Suprapubic skin (tissue), 4 donors: ENCODE measurements around the gene ITPRIP. TPM values are rescaled to one million over a fixed set of nuclear protein-coding genes. Genes with fewer than 3 reads are reported as not detected.

ENCODE experiments used
- DNase-seq, 2 donors: peaks; one replicate each; pipeline ENCODE4 v3.0.0-alpha.2; 2019; ENCODE audit warnings: low spot score in 2 of 2
- H3K27ac ChIP-seq: fragments of 200-600 bp; sonication (generic); one replicate; pipeline ENCODE4 v1.5.1; 2019
- H3K27me3 ChIP-seq: fragments of 200-600 bp; sonication (generic); one replicate; pipeline ENCODE4 v1.5.1; 2019
- H3K36me3 ChIP-seq: fragments of 200-600 bp; sonication (generic); one replicate; pipeline ENCODE4 v1.5.1; 2019
- H3K4me1 ChIP-seq: fragments of 200-600 bp; sonication (generic); one replicate; pipeline ENCODE4 v1.5.1; 2019
- H3K4me3 ChIP-seq: fragments of 200-600 bp; sonication (generic); one replicate; pipeline ENCODE4 v1.5.1; 2019; ENCODE audit warnings: mild to moderate bottlenecking
- H3K9me3 ChIP-seq: fragments of 200-600 bp; sonication (generic); one replicate; pipeline ENCODE4 v1.5.1; 2019
- EP300 ChIP-seq: sonication (generic); formaldehyde crosslinking; IDR thresholded peaks from one replicate; pipeline ENCODE4 v1.6.1; 2017; ENCODE audit warnings: antibody characterized with exemption
- POLR2A ChIP-seq, 2 donors: fragments of 450-650 bp; IDR thresholded peaks; one replicate each; pipeline ENCODE4 v1.6.1; 2017; ENCODE audit warnings: antibody characterized with exemption in 2 of 2, mild to moderate bottlenecking in 2 of 2, moderate library complexity in 2 of 2
- POLR2AphosphoS5 ChIP-seq, 3 donors: sonication (generic); formaldehyde crosslinking; IDR thresholded peaks; one replicate each; pipeline ENCODE4 v1.6.1; 2017; ENCODE audit warnings: antibody characterized with exemption in 3 of 3
- WGBS: methylation state at CpG from one replicate; pipeline ENCODE4 v1.1.5; 2018; 5-methylcytosine and 5-hydroxymethylcytosine counted together
- total RNA-seq, 4 donors: library from RNA; depleted of rRNA; stranded (reverse); fragments of >200 nt; gene quantifications; one replicate each; pipeline ENCODE4 v1.1.0, GENCODE V29; 2016
- TF ChIP-seq, protein P1 (sequence below), 2 donors: fragments of 200-600 bp in 1 of 2; fragments of 450-650 bp in 1 of 2; sonication (generic) in 1 of 2; IDR thresholded peaks; one replicate each; pipeline ENCODE4 v1.5.1; 2016 to 2019; ENCODE audit warnings: antibody characterized with exemption in 2 of 2, mild to moderate bottlenecking in 1 of 2, moderate library complexity in 1 of 2

ITPRIP gene
- total RNA-seq, 4 donors from 2014 or later, result 98.5 to 217 (median 191) TPM

DNA sequence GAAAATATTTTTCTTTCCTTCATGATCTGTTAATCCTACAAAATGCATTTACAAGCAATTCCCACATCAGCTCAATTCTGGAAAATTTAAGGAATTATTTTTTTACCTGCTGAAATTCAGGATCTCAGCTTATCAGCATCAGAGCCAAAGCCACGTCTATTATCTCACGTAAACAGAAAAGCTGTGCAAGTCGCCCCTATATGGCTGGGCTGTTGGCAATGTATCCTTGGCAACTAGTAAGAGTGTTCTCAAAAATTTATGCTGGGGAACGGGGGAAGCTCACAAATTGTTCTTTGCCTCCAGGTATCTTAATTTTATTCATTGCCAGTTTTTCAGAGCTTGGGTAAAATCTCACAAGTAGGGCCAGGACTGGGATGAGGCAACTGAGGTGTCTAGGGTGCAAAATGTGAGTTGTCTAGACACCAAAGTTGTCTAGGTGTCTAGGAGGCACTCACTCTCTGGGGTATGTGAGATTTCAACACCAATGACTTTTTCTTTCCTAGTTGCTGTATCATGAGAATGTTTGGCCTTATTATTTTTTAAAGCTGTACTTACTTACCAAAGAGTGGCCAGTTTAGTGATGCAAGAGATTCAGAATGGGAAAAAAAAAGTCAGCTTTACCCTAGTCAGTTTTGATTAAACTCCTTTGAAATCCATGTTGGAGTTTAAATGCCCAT is 64.2 kb downstream of the ITPRIP start:
- 74% methylated on average over 4 of the region's 4 CpGs for WGBS
- Histone ChIP-seq H3K27me3 (peaks cover 6% of the 10 kb centered on the region), H3K4me1 (peaks cover 18% of the 10 kb centered on the region), H3K9me3 (no peaks in the 10 kb centered on the region), H3K4me3 (peak overlapping the region; percentile 54), H3K36me3 (no peaks in the 10 kb centered on the region), H3K27ac (no peak overlapping the region)
- TF ChIP-seq POLR2AphosphoS5 (IDR thresholded peaks at IDR 0.05) (no peak), EP300 (no peak), POLR2A (IDR thresholded peaks at IDR 0.05) (no peak)
- TF ChIP-seq, protein P1, sequence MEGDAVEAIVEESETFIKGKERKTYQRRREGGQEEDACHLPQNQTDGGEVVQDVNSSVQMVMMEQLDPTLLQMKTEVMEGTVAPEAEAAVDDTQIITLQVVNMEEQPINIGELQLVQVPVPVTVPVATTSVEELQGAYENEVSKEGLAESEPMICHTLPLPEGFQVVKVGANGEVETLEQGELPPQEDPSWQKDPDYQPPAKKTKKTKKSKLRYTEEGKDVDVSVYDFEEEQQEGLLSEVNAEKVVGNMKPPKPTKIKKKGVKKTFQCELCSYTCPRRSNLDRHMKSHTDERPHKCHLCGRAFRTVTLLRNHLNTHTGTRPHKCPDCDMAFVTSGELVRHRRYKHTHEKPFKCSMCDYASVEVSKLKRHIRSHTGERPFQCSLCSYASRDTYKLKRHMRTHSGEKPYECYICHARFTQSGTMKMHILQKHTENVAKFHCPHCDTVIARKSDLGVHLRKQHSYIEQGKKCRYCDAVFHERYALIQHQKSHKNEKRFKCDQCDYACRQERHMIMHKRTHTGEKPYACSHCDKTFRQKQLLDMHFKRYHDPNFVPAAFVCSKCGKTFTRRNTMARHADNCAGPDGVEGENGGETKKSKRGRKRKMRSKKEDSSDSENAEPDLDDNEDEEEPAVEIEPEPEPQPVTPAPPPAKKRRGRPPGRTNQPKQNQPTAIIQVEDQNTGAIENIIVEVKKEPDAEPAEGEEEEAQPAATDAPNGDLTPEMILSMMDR (IDR thresholded peaks at IDR 0.05), result no peak
- DNase-seq, result no peak

DNA sequence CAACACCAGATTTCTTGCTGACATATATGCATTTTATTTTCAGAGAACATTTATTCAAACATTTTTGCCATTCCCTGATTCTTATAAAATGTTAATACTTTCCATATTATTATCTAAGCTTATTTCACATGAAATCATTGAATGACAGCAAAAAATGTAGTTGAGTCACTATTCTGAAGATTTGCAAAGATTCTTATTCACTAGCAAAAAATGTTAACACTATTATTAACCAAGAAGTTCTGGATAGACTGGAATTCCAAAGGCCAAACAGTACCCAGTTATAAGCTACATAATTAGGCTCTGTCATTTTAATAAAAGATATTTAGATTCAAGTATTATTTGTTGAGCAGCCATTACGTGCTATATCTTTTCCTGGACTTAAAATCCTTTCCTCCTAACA is 65.0 kb downstream of the ITPRIP start:
- Histone ChIP-seq H3K4me1 (peaks cover 20% of the 10 kb centered on the region), H3K27ac (no peak overlapping the region), H3K4me3 (no peak overlapping the region), H3K9me3 (no peaks in the 10 kb centered on the region), H3K36me3 (no peaks in the 10 kb centered on the region), H3K27me3 (peaks cover 6% of the 10 kb centered on the region)
- DNase-seq, result no peak
- TF ChIP-seq, protein P1 (IDR thresholded peaks at IDR 0.05), result no peak
- TF ChIP-seq POLR2AphosphoS5 (IDR thresholded peaks at IDR 0.05) (no peak), POLR2A (IDR thresholded peaks at IDR 0.05) (no peak), EP300 (no peak)
- WGBS, result 70% methylated on average over 1 of the region's 1 CpG

DNA sequence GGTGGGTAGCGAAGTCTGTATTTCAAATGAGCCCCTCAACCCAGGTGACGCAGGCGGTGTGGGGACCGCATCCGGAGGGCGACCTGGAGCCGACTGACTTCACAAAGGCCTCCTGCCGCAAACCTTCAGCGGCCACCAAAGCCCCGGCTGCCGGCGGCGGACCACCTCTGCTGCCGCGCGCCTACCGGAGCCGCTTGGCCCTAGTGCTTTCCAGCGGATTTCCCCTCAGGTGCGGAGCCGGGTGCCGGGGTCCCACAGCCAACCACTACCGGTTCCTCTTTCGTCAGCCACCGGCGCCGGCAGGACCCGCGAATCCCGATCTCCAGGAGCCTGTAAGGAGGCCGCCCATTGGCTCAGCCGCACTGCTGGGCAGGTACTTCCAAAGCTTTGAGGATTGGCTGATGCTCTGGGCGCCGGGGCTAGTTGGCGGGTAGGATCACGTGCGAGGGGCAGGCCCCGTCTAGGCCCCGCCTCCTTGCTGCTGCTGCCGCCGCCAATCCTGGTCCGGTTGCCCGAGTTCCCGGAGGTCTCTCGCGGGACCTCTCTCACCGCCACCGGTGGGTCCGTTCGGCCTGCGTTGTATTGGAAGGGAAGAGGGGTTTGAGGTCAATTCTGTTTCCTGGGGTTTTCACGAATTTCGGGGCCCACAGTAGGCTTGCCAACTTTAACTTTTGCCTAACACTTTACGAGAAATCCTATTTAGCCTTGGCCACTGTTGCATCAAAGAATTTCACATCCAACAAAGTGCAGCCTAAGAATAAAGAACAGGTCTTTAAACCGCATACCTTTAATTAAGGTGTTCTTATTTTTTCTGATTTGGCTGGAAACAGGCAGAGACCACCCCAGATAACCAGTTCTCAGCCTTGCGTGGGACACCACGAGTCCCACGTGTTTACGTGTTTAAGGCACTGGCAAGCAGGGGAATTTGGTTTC is 69.3 kb downstream of the ITPRIP start, which contains the start of gene GSTO2:
GSTO2 (plus strand) TSS at position 472 of the 933 bp plus-strand sequence. CDS start 5,732 bp downstream, outside the sequence.
- Histone ChIP-seq H3K27ac (peak within 1 kb of the TSS; percentile 94), H3K4me1 (peaks cover 21% of the 10 kb centered on the region), H3K9me3 (no peaks in the 10 kb centered on the region), H3K36me3 (peaks cover 36% of the 10 kb centered on the region), H3K4me3 (peak within 1 kb of the TSS; percentile 89), H3K27me3 (no peaks in the 10 kb centered on the region)
- peak; percentile 100 for DNase-seq
- TF ChIP-seq POLR2A (IDR thresholded peaks at IDR 0.05) (peak in 1 of 2 donors; percentile 56), EP300 (no peak), POLR2AphosphoS5 (IDR thresholded peaks at IDR 0.05) (peak in 2 of 3 donors; percentile 39 to 54)
- TF ChIP-seq, protein P1 (IDR thresholded peaks at IDR 0.05), result no peak
- 2% methylated on average over 15 of the region's 59 CpGs for WGBS

DNA sequence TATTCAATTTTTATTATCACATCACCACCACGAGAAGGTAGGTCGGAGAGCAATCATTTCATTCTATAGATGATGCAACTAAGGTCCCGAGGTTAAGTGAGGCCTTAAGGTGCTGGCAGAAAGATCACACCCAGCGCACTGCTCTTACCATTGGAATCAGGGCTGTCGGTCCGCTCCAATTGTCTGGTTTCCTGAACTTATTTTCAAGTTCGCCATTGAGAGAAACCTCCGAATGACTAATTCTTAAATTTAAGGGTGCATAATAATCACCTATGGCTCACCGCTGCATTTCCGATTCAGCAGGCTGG is 69.9 kb downstream of the ITPRIP start:
- peak overlapping the region; percentile 89 for H3K4me3 ChIP-seq
- no peaks in the 10 kb centered on the region for H3K27me3 ChIP-seq
- peaks cover 21% of the 10 kb centered on the region for H3K4me1 ChIP-seq
- 17% methylated on average over 10 of the region's 10 CpGs for WGBS
- no peaks in the 10 kb centered on the region for H3K9me3 ChIP-seq
- peaks cover 38% of the 10 kb centered on the region for H3K36me3 ChIP-seq
- TF ChIP-seq POLR2AphosphoS5 (IDR thresholded peaks at IDR 0.05), result no peak
- TF ChIP-seq POLR2A (IDR thresholded peaks at IDR 0.05), result no peak
- TF ChIP-seq, protein P1 (IDR thresholded peaks at IDR 0.05), result no peak
- TF ChIP-seq EP300, result no peak
- peak overlapping the region; percentile 94 for H3K27ac ChIP-seq
- DNase-seq, result no peak
